WI38 (cell line): ENCODE data around the gene EIF4G3.

Source experiments
- H3K4me3 ChIP-seq: 2 replicates; pipeline ENCODE4 v1.5.1; 2011; ENCODE audit warnings: low read depth, mild to moderate bottlenecking, control low read depth, low read length
- CTCF ChIP-seq: IDR thresholded peaks from 2 replicates; pipeline ENCODE4 v1.5.1; 2012; ENCODE audit warnings: low read depth, mild to moderate bottlenecking, control low read depth, low read length

Gene EIF4G3

GRCh38 chr1:20981915-20982314 lies 194.8 kb downstream of the EIF4G3 start:
- no peak overlapping the region for H3K4me3 ChIP-seq
- TF ChIP-seq CTCF: no peak

GRCh38 chr1:20980051-20980450 lies 196.6 kb downstream of the EIF4G3 start:
- H3K4me3 ChIP-seq: no peak overlapping the region
- no peak for TF ChIP-seq CTCF

- no peak overlapping the region for H3K4me3 ChIP-seq
- no peak for TF ChIP-seq CTCF
Observed at GRCh38 chr1:20978413-20978812, 198.3 kb downstream of the EIF4G3 start.

- no peak for TF ChIP-seq CTCF
- no peak overlapping the region for H3K4me3 ChIP-seq
Observed at GRCh38 chr1:20975668-20976067, 201.0 kb downstream of the EIF4G3 start.

GRCh38 chr1:20974951-20975350 lies 201.7 kb downstream of the EIF4G3 start:
- no peak for TF ChIP-seq CTCF
- no peak overlapping the region for H3K4me3 ChIP-seq

GRCh38 chr1:20974069-20974468 lies 202.6 kb downstream of the EIF4G3 start:
- no peak for TF ChIP-seq CTCF
- 0 out of 2 replicates have a peak overlapping the region, but pooled peaks have one; percentile 13 for H3K4me3 ChIP-seq

GRCh38 chr1:20972855-20973254 lies 203.8 kb downstream of the EIF4G3 start:
- TF ChIP-seq CTCF: no peak
- no peak overlapping the region for H3K4me3 ChIP-seq
